Measurements from ENCODE around the gene POU3F1. TPM values are rescaled to one million over a fixed set of nuclear protein-coding genes. Genes with fewer than 3 reads are reported as not detected.

The POU3F1 gene
- total RNA-seq, 1 donor from 2014 or later, result 1.2 TPM

GRCh38 chr1:38000233-38000528 lies 46.4 kb downstream of the POU3F1 start:
- peaks cover 19% of the 10 kb centered on the region for H3K27me3 Mint-ChIP-seq (ENCODE audit: unreplicated experiment)
- peaks cover 40% of the 10 kb centered on the region for H3K36me3 Mint-ChIP-seq (ENCODE audit: low read depth, unreplicated experiment)

GRCh38 chr1:37999430-38000232 lies 47.0 kb downstream of the POU3F1 start:
- H3K27ac Mint-ChIP-seq (ENCODE audit: unreplicated experiment), result peak overlapping the region; percentile 100
- TF ChIP-seq CTCF (IDR thresholded peaks at IDR 0.05; ENCODE audit: unreplicated experiment), result no peak
- H3K27me3 Mint-ChIP-seq (ENCODE audit: unreplicated experiment), result peaks cover 23% of the 10 kb centered on the region
- H3K9me3 Mint-ChIP-seq (ENCODE audit: unreplicated experiment), result no peaks in the 10 kb centered on the region
- H3K36me3 Mint-ChIP-seq (ENCODE audit: low read depth, unreplicated experiment), result peaks cover 44% of the 10 kb centered on the region
- peak; percentile 74 for DNase-seq (ENCODE audit: low spot score)
- H3K4me3 Mint-ChIP-seq (ENCODE audit: unreplicated experiment), result peak overlapping the region; percentile 86
- peaks cover 75% of the 10 kb centered on the region for H3K4me1 Mint-ChIP-seq (ENCODE audit: unreplicated experiment)

More at GRCh38 chr1:38000233-38000528, 46.4 kb downstream of the POU3F1 start:
- no peaks in the 10 kb centered on the region for H3K9me3 Mint-ChIP-seq (ENCODE audit: unreplicated experiment)
- no peak for DNase-seq (ENCODE audit: low spot score)
- H3K4me1 Mint-ChIP-seq (ENCODE audit: unreplicated experiment), result peaks cover 73% of the 10 kb centered on the region
- H3K4me3 Mint-ChIP-seq (ENCODE audit: unreplicated experiment), result peak overlapping the region; percentile 86
- TF ChIP-seq CTCF (IDR thresholded peaks at IDR 0.05; ENCODE audit: unreplicated experiment), result no peak
- peak overlapping the region; percentile 100 for H3K27ac Mint-ChIP-seq (ENCODE audit: unreplicated experiment)

GRCh38 chr1:37998913-37999429 lies 47.6 kb downstream of the POU3F1 start:
- no peak for TF ChIP-seq CTCF (IDR thresholded peaks at IDR 0.05; ENCODE audit: unreplicated experiment)
- Mint-ChIP-seq H3K4me3 (ENCODE audit: unreplicated experiment) (peak overlapping the region; percentile 89), H3K9me3 (ENCODE audit: unreplicated experiment) (no peaks in the 10 kb centered on the region), H3K27ac (ENCODE audit: unreplicated experiment) (peak overlapping the region; percentile 100), H3K36me3 (ENCODE audit: low read depth, unreplicated experiment) (peaks cover 39% of the 10 kb centered on the region), H3K27me3 (ENCODE audit: unreplicated experiment) (peaks cover 23% of the 10 kb centered on the region), H3K4me1 (ENCODE audit: unreplicated experiment) (peaks cover 69% of the 10 kb centered on the region)
- DNase-seq (ENCODE audit: low spot score), result no peak

GRCh38 chr1:37998089-37998808 lies 48.3 kb downstream of the POU3F1 start:
- no peak for TF ChIP-seq CTCF (IDR thresholded peaks at IDR 0.05; ENCODE audit: unreplicated experiment)
- H3K36me3 Mint-ChIP-seq (ENCODE audit: low read depth, unreplicated experiment), result peaks cover 39% of the 10 kb centered on the region
- DNase-seq (ENCODE audit: low spot score), result no peak
- H3K9me3 Mint-ChIP-seq (ENCODE audit: unreplicated experiment), result no peaks in the 10 kb centered on the region
- H3K4me1 Mint-ChIP-seq (ENCODE audit: unreplicated experiment), result peaks cover 61% of the 10 kb centered on the region
- H3K27me3 Mint-ChIP-seq (ENCODE audit: unreplicated experiment), result peaks cover 23% of the 10 kb centered on the region
- H3K4me3 Mint-ChIP-seq (ENCODE audit: unreplicated experiment), result peak overlapping the region; percentile 89
- H3K27ac Mint-ChIP-seq (ENCODE audit: unreplicated experiment), result peak overlapping the region; percentile 100
